ENCODE measurements around the gene SCARF2.

- TF ChIP-seq EP300 (IDR thresholded peaks at IDR 0.05) (no peak), CTCF (IDR thresholded peaks at IDR 0.05) (no peak), POLR2AphosphoS5 (IDR thresholded peaks at IDR 0.05) (no peak)
These were observed 1.9 kb upstream of the SCARF2 start for GRCh38 chr22:20439556-20439927.
